ENCODE data around the gene PSMG4. TPM values are rescaled to one million over a fixed set of nuclear protein-coding genes. Genes with fewer than 3 reads are reported as not detected.

PSMG4 gene
- total RNA-seq, 1 experiment from 2014 or later, result 29.3 TPM

- no peak overlapping the region for H3K23ac ChIP-seq (ENCODE audit: insufficient read length, low read depth, low read length)
- H3K18ac ChIP-seq (ENCODE audit: insufficient read length, low read depth, low read length), result no peak overlapping the region
- Mint-ChIP-seq H3K4me3 (no peak overlapping the region), H3K36me3 (ENCODE audit: insufficient read depth in 1 of 3, low read depth in 3 of 3) (peaks cover 0 to 17% (median 0%) of the 10 kb centered on the region in 3 experiments; a peak in 3 of 7 replicates), H3K27me3 (ENCODE audit: low read depth) (no peaks in the 10 kb centered on the region; the same call in 1 of the 2 replicates), H3K9me3 (no peaks in the 10 kb centered on the region), H3K4me1 (peaks cover 15 to 16% of the 10 kb centered on the region in 2 experiments; a peak in 3 of 4 replicates), H3K27ac (no peak overlapping the region)
- H2BK120ac ChIP-seq (ENCODE audit: low read depth, low read length, poor library complexity, severe bottlenecking), result no peak overlapping the region
- H3K79me1 ChIP-seq (ENCODE audit: insufficient read depth, low read depth, low read length, poor library complexity, severe bottlenecking), result no peaks in the 10 kb centered on the region
- no peaks in the 10 kb centered on the region for H4K20me1 ChIP-seq (ENCODE audit: control insufficient read depth, insufficient read depth, insufficient read length)
- no peak overlapping the region for H2BK20ac ChIP-seq (ENCODE audit: low read depth, low read length, poor library complexity, severe bottlenecking)
- no peaks in the 10 kb centered on the region for H3K23me2 ChIP-seq (ENCODE audit: insufficient read length, low read depth, low read length, poor library complexity, severe bottlenecking)
- no peak overlapping the region for H3K14ac ChIP-seq (ENCODE audit: insufficient read depth, low read length)
- no peaks in the 10 kb centered on the region for H3K79me2 ChIP-seq (ENCODE audit: insufficient read depth, low read length)
- H2AFZ ChIP-seq (ENCODE audit: low read length), result no peak overlapping the region
- no peak overlapping the region for H3K4ac ChIP-seq (ENCODE audit: low read depth, low read length)
- H3K9me3 ChIP-seq (ENCODE audit: control insufficient read depth, low read depth, low read length), result no peaks in the 10 kb centered on the region
- H4K5ac ChIP-seq (ENCODE audit: insufficient read length, low read depth, low read length), result no peak overlapping the region
- no peak for DNase-seq
- no peak overlapping the region for H3T11ph ChIP-seq (ENCODE audit: low read length)
- H4K8ac ChIP-seq (replicated peaks; ENCODE audit: insufficient read length, low read depth, low read length), result no peak overlapping the region
- H3K9ac ChIP-seq (ENCODE audit: extremely low read depth, insufficient read length, low read length), result no peak overlapping the region
- no peak overlapping the region for H3K4me2 ChIP-seq (ENCODE audit: insufficient read depth, insufficient read length, low read length)
- no peak overlapping the region for H3K27ac ChIP-seq (ENCODE audit: insufficient read length, low read depth, low read length)
- no CpG with 5 or more reads among the region's 10 CpGs for WGBS (ENCODE audit: extremely low coverage, insufficient read length, low lambda C conversion rate)
- no peak overlapping the region for H2BK15ac ChIP-seq (ENCODE audit: low read depth, low read length)
- no peaks in the 10 kb centered on the region for H3K27me3 ChIP-seq (ENCODE audit: insufficient read depth, low read length)
- no peaks in the 10 kb centered on the region for H3K4me1 ChIP-seq (ENCODE audit: insufficient read depth, low read length)
- no peak overlapping the region for H2BK12ac ChIP-seq (ENCODE audit: insufficient read length, low read depth, low read length)
- no peak for TF ChIP-seq CTCF (conservative IDR thresholded peaks at IDR 0.05)
- no peak overlapping the region for H3K56ac ChIP-seq (ENCODE audit: insufficient read length, low read depth, low read length)
- H2AK5ac ChIP-seq (ENCODE audit: insufficient read length, low read length), result no peak overlapping the region
- no peak overlapping the region for H4K91ac ChIP-seq (ENCODE audit: insufficient read length, low read depth, low read length)
- H2BK5ac ChIP-seq (ENCODE audit: insufficient read length, low read length), result no peak overlapping the region
These were observed 37.3 kb downstream of the PSMG4 start for GRCh38 chr6:3296078-3296477.
